GM12865 (cell line): Measurements from ENCODE around the gene ANGPTL1.
A peak's percentile ranks its signal among the peaks of the same experiment; 100 is the strongest.

Experiments used
- DNase-seq: peaks from one replicate; pipeline ENCODE4 v3.0.0; 2010; ENCODE audit warnings: low read depth
- H3K4me3 ChIP-seq: 2 replicates; pipeline ENCODE4 v1.5.1; 2011; ENCODE audit warnings: mild to moderate bottlenecking, low read depth, low read length, control low read depth
- CTCF ChIP-seq: IDR thresholded peaks from 2 replicates; pipeline ENCODE4 v1.5.1; 2011; ENCODE audit warnings: low read length, control low read depth, low read depth, inconsistent platforms; ENCODE audit not compliant: insufficient read depth; ENCODE audit errors: missing control alignments

ANGPTL1 gene

GRCh38 chr1:178870944-178871343 lies at the start of gene ANGPTL1:
Gene ANGPTL1 (minus strand): TSS chr1:178871077. CDS start chr1:178865776, 5,301 bp downstream.
- TF ChIP-seq CTCF: no peak
- no peak for DNase-seq
- H3K4me3 ChIP-seq: no peak within 1 kb of the TSS

- H3K4me3 ChIP-seq: no peak overlapping the region
- TF ChIP-seq CTCF: no peak
- DNase-seq: no peak
Observed at GRCh38 chr1:178919581-178919980, 48.7 kb upstream of the ANGPTL1 start.

- no peak for DNase-seq
- no peak overlapping the region for H3K4me3 ChIP-seq
- TF ChIP-seq CTCF: no peak
Observed at GRCh38 chr1:178918955-178919354, 48.1 kb upstream of the ANGPTL1 start.

- TF ChIP-seq CTCF: no peak
- no peak overlapping the region for H3K4me3 ChIP-seq
- DNase-seq: no peak
Observed at GRCh38 chr1:178918308-178918707, 47.4 kb upstream of the ANGPTL1 start.

- TF ChIP-seq CTCF: no peak
- DNase-seq: peak; percentile 16
- H3K4me3 ChIP-seq: no peak overlapping the region
Observed at GRCh38 chr1:178916448-178917174, 45.7 kb upstream of the ANGPTL1 start.

- TF ChIP-seq CTCF: no peak
- no peak overlapping the region for H3K4me3 ChIP-seq
- DNase-seq: no peak
Observed at GRCh38 chr1:178912597-178912996, 41.7 kb upstream of the ANGPTL1 start.

- DNase-seq: no peak
- TF ChIP-seq CTCF: no peak
- no peak overlapping the region for H3K4me3 ChIP-seq
Observed at GRCh38 chr1:178910023-178910422, 39.1 kb upstream of the ANGPTL1 start.
